Spleen (tissue), 11 donors: Measurements from ENCODE around the gene MAPK1. TPM values are rescaled to one million over a fixed set of nuclear protein-coding genes. Genes with fewer than 3 reads are reported as not detected.
"Not testable (repeated sequence)": the region's sequence is repeated elsewhere in the genome, so short reads cannot be mapped to it uniquely, and the experiment has no call there.

Experiments
- DNase-seq: peaks from one replicate; pipeline ENCODE4 v3.0.0-alpha.2; 2020
- H3K27ac ChIP-seq, 8 donors: fragments of 200-600 bp; sonication (generic) in 7 of 8; 1 replicate in 4 of 8; 2 replicates in 4 of 8; pipeline versions ENCODE4 v1.5.0 to v1.8.0; 2016 to 2021; ENCODE audit warnings: inconsistent platforms in 4 of 8, mild to moderate bottlenecking in 4 of 8, moderate library complexity in 1 of 8
- H3K27me3 ChIP-seq, 7 donors: fragments of 200-600 bp; sonication (generic) in 6 of 7; replicated peaks in 1 of 7; 1 replicate in 4 of 7; 2 replicates in 3 of 7; pipeline versions ENCODE4 v1.5.0 to v1.8.0; 2016 to 2021; ENCODE audit warnings: inconsistent platforms in 3 of 7, mild to moderate bottlenecking in 1 of 7
- H3K36me3 ChIP-seq, 6 donors: fragments of 200-600 bp; sonication (generic) in 5 of 6; 1 replicate in 4 of 6; 2 replicates in 2 of 6; pipeline versions ENCODE4 v1.5.0 to v1.8.0; 2016 to 2021; ENCODE audit warnings: inconsistent platforms in 2 of 6
- H3K4me1 ChIP-seq, 6 donors: fragments of 200-600 bp; sonication (generic) in 5 of 6; 1 replicate in 3 of 6; 2 replicates in 3 of 6; pipeline versions ENCODE4 v1.5.0 to v1.8.0; 2016 to 2021; ENCODE audit warnings: inconsistent platforms in 3 of 6
- H3K4me3 ChIP-seq, 8 donors: fragments of 200-600 bp; sonication (generic) in 7 of 8; 1 replicate in 4 of 8; 2 replicates in 4 of 8; pipeline versions ENCODE4 v1.5.0 to v1.8.0; 2016 to 2021; ENCODE audit warnings: inconsistent platforms in 4 of 8, mild to moderate bottlenecking in 4 of 8, moderate library complexity in 2 of 8
- H3K9me3 ChIP-seq, 8 donors: fragments of 200-600 bp; sonication (generic) in 7 of 8; 1 replicate in 4 of 8; 2 replicates in 4 of 8; pipeline versions ENCODE4 v1.5.0 to v1.8.0; 2016 to 2021; ENCODE audit warnings: inconsistent platforms in 4 of 8
- POLR2A ChIP-seq, 3 donors: fragments of 450-650 bp; IDR thresholded peaks; one replicate each; pipeline ENCODE4 v1.5.1; 2017; ENCODE audit warnings: antibody characterized with exemption in 3 of 3, mild to moderate bottlenecking in 1 of 3
- POLR2AphosphoS5 ChIP-seq, 3 donors: sonication (generic); formaldehyde crosslinking; IDR thresholded peaks; one replicate each; pipeline ENCODE4 v1.5.1; 2017; ENCODE audit warnings: antibody characterized with exemption in 3 of 3
- WGBS, 5 donors: extraction: QIAGEN DNeasy Blood & Tissue Kit in 3 of 5; methylation state at CpG; one replicate each; pipeline versions ENCODE4 v1.1.5 to v1.1.7; 2013 to 2018; 5-methylcytosine and 5-hydroxymethylcytosine counted together
- intact Hi-C: fragments of 100-400 bp; cut with DNase I; formaldehyde crosslinking; loops from one replicate; pipeline ENCODE4 v1.15.0; 2023; ENCODE audit warnings: low total_unique reads
- polyA plus RNA-seq, 3 donors: library from polyadenylated mRNA; stranded (reverse); fragments of 200-250 nt; gene quantifications; one replicate each; pipeline ENCODE4 v1.2.1, GENCODE V29; 2013
- total RNA-seq, 7 donors: library from RNA; depleted of rRNA in 3 of 7; stranded (reverse); fragments of >200 nt in 3 of 7; fragmentation: NEBNext Ultra II Directional in 4 of 7; extraction: Animal tissue kit (Norgen Biotek cat#: 25700) in 4 of 7; gene quantifications; one replicate each; pipeline versions ENCODE4 v1.1.0 to v1.2.1, GENCODE V29; 2016 to 2021
- TF ChIP-seq, protein P1 (sequence below), 11 experiments: fragments of 200-600 bp in 7 of 11; fragments of 450-650 bp in 4 of 11; sonication (generic) in 4 of 11; IDR thresholded peaks in 8 of 11; conservative IDR thresholded peaks in 3 of 11; 1 replicate in 7 of 11; 2 replicates in 4 of 11; pipeline versions ENCODE4 v1.4.0 to v1.8.0; 2016 to 2021; ENCODE audit warnings: antibody characterized with exemption in 11 of 11, inconsistent platforms in 4 of 11, mild to moderate bottlenecking in 1 of 11
- donor health status: healthy with polysubstance abuse.
- donor health status: DM: no; HTN: no; CAD: no; lungs with moderate emphysema.
- donor health status: DM: no; HTN: no; CAD: no.
- donor health status: Bipolar disorder and iron deficiency.
- donor health status: healthy.
- donor health status: DM: no; HTN: no; CAD: no.
- donor health status: DM: yes; HTN: yes; CAD: no.

Gene MAPK1
- total and polyA plus RNA-seq, 10 donors, result 11.6 to 165 (median 106) TPM

DNA sequence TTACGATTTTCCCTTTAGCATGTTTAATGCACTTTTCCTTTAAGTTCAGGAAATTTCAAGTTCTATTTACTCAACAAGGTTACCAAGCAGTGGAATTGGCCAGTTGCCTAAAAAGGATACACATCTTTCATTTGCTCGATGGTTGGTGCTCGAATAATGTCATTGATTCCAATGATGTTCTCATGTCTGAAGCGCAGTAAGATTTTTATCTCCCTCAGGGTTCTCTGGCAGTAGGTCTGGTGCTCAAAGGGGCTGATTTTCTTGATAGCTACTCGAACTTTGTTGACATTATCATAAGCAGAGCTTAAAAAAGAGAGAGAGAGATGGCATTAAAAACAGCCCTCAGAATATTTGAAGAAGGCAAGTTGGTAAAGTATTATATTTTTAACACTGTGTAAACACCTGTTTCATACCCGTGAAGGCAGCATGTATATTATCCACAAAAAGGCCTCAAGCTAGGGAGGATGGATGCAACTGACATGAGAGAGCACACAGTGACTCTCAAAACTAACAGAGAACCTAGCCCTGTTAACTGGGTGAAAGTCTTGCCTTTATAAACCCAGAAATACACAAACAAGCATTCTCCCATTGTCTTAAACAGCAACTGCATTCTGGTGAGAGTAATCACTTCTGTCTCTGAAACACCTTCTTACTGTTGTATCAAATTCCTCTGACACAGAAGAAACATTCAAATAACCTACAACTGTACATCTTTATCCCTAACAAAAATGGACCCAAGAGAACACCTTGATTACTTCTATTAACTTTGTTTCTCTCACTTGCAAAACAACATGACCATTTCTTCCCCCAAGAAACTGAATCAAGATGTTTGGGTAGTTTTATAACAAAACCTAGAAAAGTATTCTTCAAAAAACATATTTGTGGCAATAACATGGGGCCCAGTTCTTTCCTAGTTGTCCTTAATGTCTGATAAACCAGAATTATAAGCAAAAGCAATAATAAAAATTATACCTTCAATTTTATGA is 59.6 kb downstream of the MAPK1 start:
- no peak for DNase-seq
- no peaks in the 10 kb centered on the region for H3K27me3 ChIP-seq
- peaks cover 0 to 49% (median 42%) of the 10 kb centered on the region in 6 donors for H3K36me3 ChIP-seq
- peaks cover 0 to 51% (median 11%) of the 10 kb centered on the region in 6 donors for H3K4me1 ChIP-seq
- H3K4me3 ChIP-seq, result no peak overlapping the region
- TF ChIP-seq POLR2A (IDR thresholded peaks at IDR 0.05) (no peak), POLR2AphosphoS5 (IDR thresholded peaks at IDR 0.05) (no peak)
- TF ChIP-seq, protein P1, sequence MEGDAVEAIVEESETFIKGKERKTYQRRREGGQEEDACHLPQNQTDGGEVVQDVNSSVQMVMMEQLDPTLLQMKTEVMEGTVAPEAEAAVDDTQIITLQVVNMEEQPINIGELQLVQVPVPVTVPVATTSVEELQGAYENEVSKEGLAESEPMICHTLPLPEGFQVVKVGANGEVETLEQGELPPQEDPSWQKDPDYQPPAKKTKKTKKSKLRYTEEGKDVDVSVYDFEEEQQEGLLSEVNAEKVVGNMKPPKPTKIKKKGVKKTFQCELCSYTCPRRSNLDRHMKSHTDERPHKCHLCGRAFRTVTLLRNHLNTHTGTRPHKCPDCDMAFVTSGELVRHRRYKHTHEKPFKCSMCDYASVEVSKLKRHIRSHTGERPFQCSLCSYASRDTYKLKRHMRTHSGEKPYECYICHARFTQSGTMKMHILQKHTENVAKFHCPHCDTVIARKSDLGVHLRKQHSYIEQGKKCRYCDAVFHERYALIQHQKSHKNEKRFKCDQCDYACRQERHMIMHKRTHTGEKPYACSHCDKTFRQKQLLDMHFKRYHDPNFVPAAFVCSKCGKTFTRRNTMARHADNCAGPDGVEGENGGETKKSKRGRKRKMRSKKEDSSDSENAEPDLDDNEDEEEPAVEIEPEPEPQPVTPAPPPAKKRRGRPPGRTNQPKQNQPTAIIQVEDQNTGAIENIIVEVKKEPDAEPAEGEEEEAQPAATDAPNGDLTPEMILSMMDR (IDR thresholded peaks at IDR 0.05 in 8 of 11, conservative IDR thresholded peaks at IDR 0.05 in 3 of 11), result no peak
- H3K27ac ChIP-seq, result no peak overlapping the region
- H3K9me3 ChIP-seq, result no peaks in the 10 kb centered on the region
- intact Hi-C loops, result no loop called here
- WGBS, 5 donors, result 77 to 83% (median 77%) methylated on average over 6 of the region's 6 CpGs

DNA sequence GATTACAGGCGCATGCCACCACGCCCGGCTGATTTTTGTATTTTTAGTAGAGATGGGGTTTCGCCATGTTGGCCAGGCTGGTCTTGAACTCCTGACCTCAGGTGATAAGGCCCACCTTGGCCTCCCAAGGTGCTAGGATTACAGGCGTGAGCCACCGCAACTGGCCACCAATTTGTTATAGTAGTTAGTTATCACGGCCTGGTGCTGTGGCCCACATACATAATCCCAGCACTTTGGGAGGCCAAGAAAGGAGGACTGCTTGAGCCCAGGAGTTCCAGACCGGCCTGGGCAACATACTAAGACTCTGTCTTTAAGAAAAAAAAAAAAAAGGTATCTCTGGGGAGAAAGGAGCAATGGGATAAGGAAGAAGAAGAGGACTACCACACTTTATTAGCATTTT is 62.1 kb downstream of the MAPK1 start:
- peaks cover 0 to 29% (median 10%) of the 10 kb centered on the region in 6 donors for H3K4me1 ChIP-seq
- H3K36me3 ChIP-seq, result peaks cover 0 to 74% (median 65%) of the 10 kb centered on the region in 6 donors
- H3K9me3 ChIP-seq, intact Hi-C loops, H3K4me3 ChIP-seq, DNase-seq, H3K27me3 ChIP-seq, H3K27ac ChIP-seq: not testable (repeated sequence)
- 92 to 100% (median 96%) methylated on average over 8 of the region's 8 CpGs for WGBS, 5 donors

GRCh38 chr22:21803811-21804249 is 63.6 kb downstream of the MAPK1 start:
- 87 to 98% (median 94%) methylated on average over 6 of the region's 6 CpGs for WGBS, 5 donors
- intact Hi-C loops, result no loop called here
- Histone ChIP-seq H3K36me3 (peaks cover 0 to 88% (median 70%) of the 10 kb centered on the region in 6 donors), H3K27me3 (no peaks in the 10 kb centered on the region), H3K9me3 (no peaks in the 10 kb centered on the region), H3K27ac (no peak overlapping the region), H3K4me1 (peaks cover 0 to 14% (median 2%) of the 10 kb centered on the region in 6 donors), H3K4me3 (no peak overlapping the region)
- DNase-seq, result no peak
- TF ChIP-seq, protein P1 (IDR thresholded peaks at IDR 0.05 in 8 of 11, conservative IDR thresholded peaks at IDR 0.05 in 3 of 11), result no peak
- TF ChIP-seq POLR2AphosphoS5 (IDR thresholded peaks at IDR 0.05) (no peak), POLR2A (IDR thresholded peaks at IDR 0.05) (no peak)

DNA sequence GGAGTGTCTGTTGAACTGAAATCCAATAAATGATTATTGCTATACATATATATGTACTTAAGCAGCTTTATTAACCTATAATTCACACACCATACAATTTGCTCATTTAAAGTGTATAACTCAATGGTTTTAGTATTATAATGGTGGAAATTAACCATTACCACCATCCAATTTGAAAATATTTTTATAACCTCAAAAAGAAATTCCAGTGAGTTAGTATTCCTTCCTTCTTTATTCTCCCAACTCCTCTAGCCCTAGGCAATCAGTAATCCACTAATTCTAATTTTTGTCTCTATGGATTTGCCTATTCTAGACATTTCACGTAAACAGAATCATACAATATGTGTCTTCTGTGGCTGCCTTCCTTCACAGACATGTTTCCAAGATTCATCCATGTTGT is 64.8 kb downstream of the MAPK1 start:
- Histone ChIP-seq H3K4me1 (peaks cover 0 to 8% (median 2%) of the 10 kb centered on the region in 6 donors), H3K4me3 (no peak overlapping the region), H3K27me3 (no peaks in the 10 kb centered on the region), H3K27ac (no peak overlapping the region), H3K9me3 (no peaks in the 10 kb centered on the region), H3K36me3 (peaks cover 0 to 100% (median 81%) of the 10 kb centered on the region in 6 donors)
- 96 to 100% (median 100%) methylated on average over 1 of the region's 1 CpG for WGBS, 5 donors
- intact Hi-C loops, result no loop called here
- DNase-seq, result no peak
- TF ChIP-seq POLR2A (IDR thresholded peaks at IDR 0.05) (no peak), POLR2AphosphoS5 (IDR thresholded peaks at IDR 0.05) (no peak)
- TF ChIP-seq, protein P1 (IDR thresholded peaks at IDR 0.05 in 8 of 11, conservative IDR thresholded peaks at IDR 0.05 in 3 of 11), result no peak
